ENCODE measurements around the gene MPRIP.

GRCh38 chr17:17204041-17204591 lies 161.9 kb downstream of the MPRIP start:
- TF ChIP-seq CTCF (IDR thresholded peaks at IDR 0.05) (no peak), EZH2 (IDR thresholded peaks at IDR 0.05; ENCODE audit: borderline replicate concordance, insufficient read depth, low read depth, low read length, poor library complexity, severe bottlenecking) (no peak)
